HG02642 (cell line): ENCODE results near the gene RAB40B.
A peak's percentile ranks its signal among the peaks of the same experiment; 100 is the strongest.

Experiments used
- ATAC-seq: cut with Tn5 transposase; IDR thresholded peaks from one replicate; pipeline ENCODE4 v1.9.1; 2021; ENCODE audit warnings: mild to moderate bottlenecking; ENCODE audit not compliant: unreplicated experiment, poor library complexity

The RAB40B gene

GRCh38 chr17:82718986-82719685, 20.6 kb upstream of the RAB40B start:
- ATAC-seq, result no peak

- ATAC-seq, result peak; percentile 77
Observed at GRCh38 chr17:82716203-82717010, 17.9 kb upstream of the RAB40B start, which contains the start of gene FN3KRP. TSS of gene FN3KRP (plus strand) at chr17:82716706. CDS start at chr17:82716756, 50 bp downstream.

- ATAC-seq, result no peak
Observed at GRCh38 chr17:82713071-82713723, 14.7 kb upstream of the RAB40B start.

GRCh38 chr17:82710499-82711232, 12.2 kb upstream of the RAB40B start:
- no peak for ATAC-seq

- no peak for ATAC-seq
Observed at GRCh38 chr17:82709676-82710498, 11.4 kb upstream of the RAB40B start.

- ATAC-seq, result no peak
Observed at GRCh38 chr17:82709024-82709675, 10.7 kb upstream of the RAB40B start.

- ATAC-seq, result no peak
Observed at GRCh38 chr17:82705756-82706155, 7.3 kb upstream of the RAB40B start.

GRCh38 chr17:82704886-82705285, 6.4 kb upstream of the RAB40B start:
- no peak for ATAC-seq

GRCh38 chr17:82703935-82704865, 5.7 kb upstream of the RAB40B start:
- ATAC-seq, result no peak

GRCh38 chr17:82703036-82703745, 4.7 kb upstream of the RAB40B start:
- ATAC-seq, result no peak

GRCh38 chr17:82702231-82702927, 3.9 kb upstream of the RAB40B start:
- ATAC-seq, result no peak

GRCh38 chr17:82699551-82699950, 1.1 kb upstream of the RAB40B start:
- ATAC-seq, result no peak

- no peak for ATAC-seq
Observed at GRCh38 chr17:82698974-82699442, 510 bp upstream of the RAB40B start.

- no peak for ATAC-seq
Observed at GRCh38 chr17:82697808-82698064, 762 bp downstream of the RAB40B start.

- no peak for ATAC-seq
Observed at GRCh38 chr17:82696916-82697807, 1.3 kb downstream of the RAB40B start.

- no peak for ATAC-seq
Observed at GRCh38 chr17:82696259-82696658, 2.2 kb downstream of the RAB40B start.
